ENCODE data around the gene HHIPL2. TPM values are rescaled to one million over a fixed set of nuclear protein-coding genes. Genes with fewer than 3 reads are reported as not detected.
"Not testable (repeated sequence)": the region's sequence is repeated elsewhere in the genome, so short reads cannot be mapped to it uniquely, and the experiment has no call there.

HHIPL2 gene
- total RNA-seq, 1 experiment from 2014 or later: 1.3 TPM

DNA sequence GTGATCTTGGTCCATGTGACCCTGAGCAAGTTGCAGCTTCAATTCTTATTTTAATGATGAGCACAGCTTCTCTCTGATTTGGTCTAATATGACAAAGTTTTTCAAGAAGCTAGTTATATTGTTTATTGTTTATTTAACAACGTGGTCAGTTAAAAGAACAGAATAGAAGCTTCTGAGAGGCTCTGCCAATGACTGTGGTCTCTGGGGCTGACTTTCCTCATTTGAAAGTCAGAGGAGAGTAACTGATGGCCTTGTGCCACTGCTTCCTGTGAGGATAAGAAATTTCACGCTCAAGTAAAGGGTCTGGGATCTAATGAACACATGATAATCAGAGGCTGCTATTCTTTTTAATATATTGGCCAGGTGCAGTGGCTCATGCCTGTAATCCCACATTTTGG is 7.3 kb downstream of the HHIPL2 start:
- no peak for DNase-seq (ENCODE audit: low read depth)

DNA sequence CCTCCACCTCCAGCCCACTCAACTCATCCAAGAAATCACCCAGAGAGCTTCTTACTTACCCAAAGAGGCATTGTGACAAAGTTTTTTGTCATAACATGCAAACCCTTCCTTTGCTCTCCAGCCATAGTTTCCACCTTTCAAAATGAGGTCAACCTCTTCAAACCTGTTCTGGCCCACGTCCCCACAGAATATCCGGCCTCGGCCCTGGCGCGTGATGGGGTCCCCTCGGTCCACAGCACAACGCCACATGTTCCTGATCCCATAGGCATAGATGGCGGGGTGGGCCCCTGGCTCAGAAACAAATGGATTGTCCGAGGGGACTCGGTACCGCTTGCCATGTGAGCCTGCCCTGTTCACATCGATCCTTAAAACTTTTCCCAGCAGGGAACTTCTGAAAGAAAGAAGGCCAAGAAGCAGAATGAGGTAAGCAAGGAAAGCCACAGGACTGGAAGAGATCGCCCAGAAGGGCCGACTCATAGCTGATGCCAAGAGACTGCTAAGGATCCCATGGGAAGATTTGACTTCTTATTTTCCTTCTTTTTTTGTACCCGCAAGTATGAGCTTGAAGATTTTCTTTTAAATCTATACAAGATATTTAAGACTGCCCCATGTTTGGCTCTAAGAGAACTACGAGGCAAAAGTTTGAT is 7.8 kb downstream of the HHIPL2 start:
- DNase-seq (ENCODE audit: low read depth): peak; percentile 11

DNA sequence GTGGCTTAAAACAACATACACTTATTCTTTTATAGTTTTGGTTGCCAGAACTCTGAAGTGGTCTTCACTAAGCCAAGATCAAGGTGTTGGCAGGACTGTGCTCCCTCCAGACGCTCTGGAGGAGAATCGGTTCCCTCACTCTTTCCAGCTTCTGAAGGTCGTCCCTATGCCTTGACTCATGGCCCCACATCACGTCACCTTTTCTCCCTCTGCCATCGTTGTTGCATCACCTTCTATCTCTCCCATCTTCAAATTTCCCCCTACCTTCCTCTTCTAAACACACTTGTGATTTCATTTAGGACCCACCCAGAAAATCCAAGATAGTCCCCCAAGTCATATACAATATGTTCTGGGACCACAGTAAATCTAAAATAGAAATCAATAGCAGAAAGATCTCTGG is 12.4 kb downstream of the HHIPL2 start:
- no peak for DNase-seq (ENCODE audit: low read depth)

DNA sequence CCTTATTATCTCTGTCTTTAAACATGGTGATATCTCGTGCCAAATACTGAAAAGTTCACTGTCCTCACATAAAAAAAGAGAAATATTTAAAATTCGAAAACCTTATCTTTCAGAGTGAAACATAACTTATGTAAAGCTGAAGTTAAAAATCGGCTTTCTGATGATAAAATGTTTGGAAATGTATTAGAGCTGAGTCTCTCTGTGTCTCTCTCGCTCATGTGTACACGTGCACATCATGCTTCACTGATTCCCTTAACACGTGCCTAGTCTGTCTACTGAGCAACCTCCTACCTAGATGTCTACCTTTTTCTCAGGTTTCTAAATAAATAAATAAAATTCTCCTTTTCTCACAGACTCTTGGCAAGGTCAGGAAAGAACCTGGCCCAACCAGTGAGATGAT is 17.1 kb downstream of the HHIPL2 start:
- no peak for DNase-seq (ENCODE audit: low read depth)

DNA sequence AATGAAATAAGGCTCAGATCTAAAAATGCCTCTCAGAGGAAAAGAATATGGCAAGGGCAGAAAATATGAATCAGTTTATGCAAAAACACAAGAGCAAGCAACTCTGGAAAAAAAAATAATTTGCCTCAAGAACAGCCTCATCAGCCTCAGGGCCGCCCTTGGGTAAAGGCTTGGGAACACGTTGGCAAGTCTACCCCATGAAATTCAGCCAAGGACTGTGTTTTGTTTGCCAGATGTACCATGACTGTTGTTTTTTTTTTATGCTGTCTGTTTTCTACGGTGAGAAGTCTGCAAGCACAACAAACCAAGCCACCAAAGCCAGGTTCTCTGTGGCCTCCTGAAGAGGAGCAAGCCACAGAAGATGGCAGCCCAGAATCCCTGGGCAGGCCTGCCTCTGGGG is 18.0 kb downstream of the HHIPL2 start:
- no peak for DNase-seq (ENCODE audit: low read depth)

DNA sequence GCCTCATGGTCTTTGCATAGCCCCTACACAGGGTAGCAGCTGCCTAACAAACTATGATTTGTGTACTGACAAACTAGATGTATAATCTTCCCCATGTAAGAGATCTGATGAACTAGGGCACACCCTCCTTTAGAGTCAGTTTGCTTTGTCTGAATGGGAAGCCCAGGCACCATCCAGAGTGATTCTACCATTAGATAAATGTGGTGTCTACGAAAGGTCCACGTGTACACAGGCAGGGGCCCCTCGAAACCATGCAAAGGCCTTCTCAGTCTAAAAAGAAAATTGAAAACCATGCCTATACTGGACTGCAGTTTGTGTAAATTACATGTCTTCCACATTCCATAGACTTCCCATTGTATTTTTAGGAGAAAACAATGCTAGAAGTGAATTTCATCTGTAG is 18.7 kb downstream of the HHIPL2 start:
- DNase-seq (ENCODE audit: low read depth): no peak

DNA sequence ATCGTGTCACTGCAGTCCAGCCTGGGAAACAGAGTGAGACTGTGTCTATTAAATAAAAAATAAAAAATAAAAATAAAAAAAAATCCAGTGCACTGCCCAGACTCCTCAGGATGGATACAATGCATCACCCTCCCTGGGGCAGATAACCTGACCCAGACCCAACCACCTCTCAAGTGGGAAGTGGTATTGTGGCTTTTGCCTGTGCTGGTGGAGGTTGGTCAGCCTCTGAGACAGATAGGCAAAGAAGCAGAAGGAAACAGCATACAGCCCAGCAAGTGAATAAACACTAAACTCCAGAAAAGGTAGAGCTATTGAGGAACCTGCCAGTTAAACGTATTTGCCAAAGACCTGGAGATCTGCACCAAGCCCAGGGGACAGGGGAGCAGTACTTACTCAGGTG is 22.0 kb downstream of the HHIPL2 start:
- no peak for DNase-seq (ENCODE audit: low read depth)

DNA sequence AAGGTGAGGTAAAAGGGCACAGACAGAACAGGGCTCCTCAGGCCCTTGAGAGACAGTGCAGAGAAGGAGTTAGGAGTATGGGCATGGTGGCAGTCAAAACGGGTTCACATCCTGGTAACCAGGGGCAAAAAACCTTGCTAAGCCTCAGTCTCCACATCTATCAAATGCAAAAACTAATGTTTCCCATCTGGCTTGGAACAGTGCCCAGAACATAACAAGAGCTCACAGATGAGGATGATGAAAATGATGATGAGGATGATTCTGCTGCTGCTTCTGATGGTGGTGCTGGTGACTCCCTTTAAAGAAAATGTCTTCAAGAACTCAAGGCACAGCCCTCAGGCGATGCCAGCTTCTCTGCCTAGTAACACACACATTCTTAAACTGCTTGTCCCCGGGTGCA is 24.1 kb downstream of the HHIPL2 start:
- DNase-seq (ENCODE audit: low read depth): no peak

DNA sequence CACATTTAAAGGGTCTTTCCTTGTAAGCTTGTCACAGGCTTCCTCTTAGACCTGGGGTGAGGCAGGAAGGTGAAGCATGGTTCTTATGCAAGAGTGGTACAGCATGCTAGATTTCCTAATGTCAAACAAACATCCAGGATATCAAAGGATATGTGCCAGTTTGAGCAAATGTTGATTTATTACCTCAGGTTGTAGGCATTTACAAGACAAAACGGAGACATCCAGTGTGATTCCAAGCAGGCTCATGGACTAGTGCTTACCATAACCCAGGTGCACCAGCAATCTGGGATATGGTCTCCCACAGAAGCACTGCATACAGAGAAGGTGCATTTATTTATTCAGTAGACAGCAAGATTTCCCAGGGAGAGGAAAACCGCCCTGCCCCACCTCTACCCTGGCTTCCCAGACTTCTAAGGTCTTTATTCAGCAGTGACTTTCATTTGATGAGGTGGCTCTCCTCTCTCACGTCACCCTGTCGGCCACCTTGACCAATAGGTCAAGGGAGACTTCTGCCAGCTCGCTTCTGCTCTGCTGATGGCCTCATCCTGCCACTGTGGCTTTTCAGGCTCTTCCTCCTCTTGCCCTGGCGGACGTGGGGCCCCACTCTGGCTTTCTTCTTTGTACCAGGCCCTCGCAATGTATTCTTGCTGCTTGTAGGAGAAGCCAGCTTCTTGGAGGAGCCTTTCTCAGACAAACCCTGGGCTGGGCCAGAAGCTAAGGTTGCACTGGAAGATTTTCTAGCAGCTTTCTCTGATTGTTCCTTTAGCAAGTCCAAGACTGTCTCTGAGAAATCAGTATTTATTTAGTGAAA is 25.6 kb downstream of the HHIPL2 start:
- no peak for DNase-seq (ENCODE audit: low read depth)

DNA sequence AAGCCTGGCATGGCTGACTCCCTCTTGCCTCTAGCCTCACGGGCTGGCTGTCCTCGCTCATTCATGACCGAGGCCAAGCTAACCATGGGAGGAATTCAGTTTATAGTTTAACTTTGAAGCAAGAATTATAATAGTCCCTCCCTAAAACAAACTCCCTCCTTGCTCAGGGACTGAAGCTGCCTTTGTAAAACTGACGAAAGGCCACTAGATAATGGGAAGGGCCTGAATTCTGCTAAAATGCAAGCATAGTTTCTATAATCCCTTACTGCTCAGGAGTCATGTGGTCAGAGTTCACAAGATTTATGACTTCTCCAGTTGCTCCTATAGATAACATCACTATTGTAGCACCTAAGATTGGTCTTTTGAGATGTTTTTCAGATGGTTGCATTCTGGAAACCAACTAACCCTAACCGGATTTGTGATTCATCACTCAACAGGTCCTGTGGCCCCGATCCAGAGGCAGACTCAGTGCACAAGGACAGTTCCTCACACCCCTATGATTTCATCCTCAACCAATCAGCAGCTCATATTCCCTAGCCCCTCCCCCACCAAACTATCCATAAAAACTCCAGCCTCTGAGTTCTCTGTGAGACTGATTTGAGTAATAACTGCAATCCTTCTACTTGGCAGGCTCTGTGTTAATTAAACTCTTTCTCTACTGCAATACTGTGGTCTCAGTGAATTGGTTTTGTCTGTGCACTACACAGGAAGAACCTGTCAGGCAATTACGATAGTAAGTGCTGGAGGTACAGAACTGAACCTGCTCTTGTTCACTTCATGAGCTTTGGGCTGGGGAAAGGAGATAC is 26.4 kb downstream of the HHIPL2 start:
- DNase-seq (ENCODE audit: low read depth): peak; percentile 87

DNA sequence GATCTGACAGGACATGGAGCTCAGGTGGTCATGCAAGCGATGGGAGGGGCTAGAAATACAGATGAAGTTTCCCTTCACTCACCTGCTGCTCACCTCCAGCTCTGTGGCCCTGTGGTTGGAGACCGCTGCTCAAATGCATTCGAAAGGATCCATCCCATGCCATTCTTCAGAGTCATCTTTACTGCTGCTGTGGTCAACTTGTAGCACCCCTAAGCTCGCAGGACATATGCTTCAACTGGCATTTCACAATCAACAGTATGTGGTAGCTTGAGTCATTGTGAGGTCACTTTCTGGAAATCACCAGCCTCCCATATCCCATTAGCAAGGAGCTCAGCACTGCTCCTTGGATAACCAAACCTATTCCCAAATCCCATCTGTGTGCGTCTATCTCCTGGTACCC is 58.4 kb downstream of the HHIPL2 start:
- peak; percentile 92 for DNase-seq (ENCODE audit: low read depth)

DNA sequence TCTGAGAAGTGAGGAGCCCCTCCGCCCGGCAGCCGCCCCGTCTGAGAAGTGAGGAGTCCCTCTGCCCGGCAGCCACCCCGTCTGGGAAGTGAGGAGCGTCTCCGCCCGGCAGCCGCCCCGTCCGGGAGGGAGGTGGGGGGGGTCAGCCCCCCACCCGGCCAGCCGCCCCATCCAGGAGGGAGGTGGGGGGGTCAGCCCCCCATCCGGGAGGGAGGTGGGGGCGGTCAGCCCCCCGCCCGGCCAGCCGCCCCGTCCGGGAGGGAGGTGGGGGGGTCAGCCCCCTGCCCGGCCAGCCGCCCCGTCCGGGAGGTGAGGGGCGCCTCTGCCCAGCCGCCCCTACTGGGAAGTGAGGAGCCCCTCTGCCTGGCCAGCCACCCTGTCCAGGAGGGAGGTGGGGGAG is 60.1 kb downstream of the HHIPL2 start:
- DNase-seq (ENCODE audit: low read depth): not testable (repeated sequence)

DNA sequence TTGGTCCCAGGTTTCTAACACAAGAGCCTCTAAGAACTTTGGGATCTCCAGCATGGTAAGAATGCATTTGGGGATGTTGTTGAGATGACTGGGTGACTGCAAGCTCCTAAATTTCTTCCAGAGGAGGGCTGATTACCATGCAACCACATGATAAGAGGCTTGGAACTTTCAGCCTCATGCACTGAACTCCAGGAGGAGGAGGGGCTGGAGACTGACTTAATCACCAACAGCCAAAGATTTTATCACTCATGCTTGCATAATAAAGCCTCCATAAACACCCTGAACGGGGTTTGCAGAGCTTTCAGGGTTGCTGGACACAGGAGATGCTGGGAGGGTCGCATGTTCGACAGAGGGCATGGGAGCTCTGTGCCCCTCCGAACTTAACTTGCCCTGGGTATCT is 63.9 kb downstream of the HHIPL2 start:
- peak; percentile 0 for DNase-seq (ENCODE audit: low read depth)

DNA sequence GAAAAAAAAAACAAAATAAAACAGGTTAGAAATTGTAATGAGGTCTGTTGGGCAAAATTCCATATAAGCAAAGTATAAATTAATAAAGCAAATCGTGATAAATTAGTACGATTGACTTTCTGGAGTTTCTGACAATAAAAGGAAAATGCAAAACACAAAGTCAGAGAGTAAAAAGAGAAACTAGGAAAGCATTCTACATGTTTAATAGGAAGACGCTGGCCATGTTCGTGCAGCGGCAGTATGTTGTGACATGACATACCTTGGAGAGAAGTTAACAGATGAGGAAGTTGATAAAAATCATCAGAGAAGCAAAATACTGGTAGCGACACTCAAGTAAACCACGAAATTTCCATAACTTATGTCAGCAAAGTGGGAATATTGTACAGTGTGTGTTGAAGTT is 68.3 kb downstream of the HHIPL2 start:
- DNase-seq (ENCODE audit: low read depth): not testable (repeated sequence)

DNA sequence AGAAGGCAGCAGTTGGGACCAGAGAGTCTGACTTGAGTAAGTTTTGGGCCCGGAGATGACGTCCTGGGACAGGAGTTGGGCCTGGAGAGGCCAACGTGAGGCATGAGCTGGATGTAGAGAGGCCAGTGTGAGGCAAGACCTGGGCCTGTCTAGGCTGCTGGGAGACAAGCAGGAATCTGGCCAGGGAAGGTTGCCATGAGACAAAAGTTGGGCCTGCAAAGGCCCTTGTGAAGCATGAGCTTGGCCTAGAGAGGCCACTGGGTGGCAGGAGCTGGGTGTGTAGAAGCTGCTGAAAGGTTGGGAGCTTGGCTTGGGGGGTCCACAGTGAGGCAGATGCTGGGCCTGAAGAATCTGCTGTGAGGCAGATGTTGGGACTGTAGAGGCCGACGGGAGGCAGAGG is 71.5 kb downstream of the HHIPL2 start:
- DNase-seq (ENCODE audit: low read depth): not testable (repeated sequence)

DNA sequence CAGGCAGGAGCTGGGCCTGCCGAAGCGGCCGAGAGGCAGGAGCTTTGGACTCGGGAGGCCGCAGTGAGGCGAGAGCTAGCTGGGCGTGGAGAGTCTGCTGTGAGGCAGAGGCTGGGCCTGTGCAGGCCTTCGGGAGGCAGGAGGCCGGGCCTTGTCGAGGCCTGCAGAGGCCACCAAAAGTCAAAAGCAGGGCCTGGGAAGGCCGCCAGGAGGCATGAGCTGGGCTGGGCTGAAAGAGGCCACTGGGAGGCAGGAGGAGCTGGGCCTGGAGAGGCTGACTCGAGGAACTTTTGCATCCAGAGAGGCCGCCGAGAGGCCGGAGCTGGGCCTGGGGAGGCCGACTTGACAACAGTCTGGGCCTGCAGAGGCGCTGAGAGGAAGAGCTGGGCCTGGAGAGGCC is 74.2 kb downstream of the HHIPL2 start:
- DNase-seq (ENCODE audit: low read depth): not testable (repeated sequence)

DNA sequence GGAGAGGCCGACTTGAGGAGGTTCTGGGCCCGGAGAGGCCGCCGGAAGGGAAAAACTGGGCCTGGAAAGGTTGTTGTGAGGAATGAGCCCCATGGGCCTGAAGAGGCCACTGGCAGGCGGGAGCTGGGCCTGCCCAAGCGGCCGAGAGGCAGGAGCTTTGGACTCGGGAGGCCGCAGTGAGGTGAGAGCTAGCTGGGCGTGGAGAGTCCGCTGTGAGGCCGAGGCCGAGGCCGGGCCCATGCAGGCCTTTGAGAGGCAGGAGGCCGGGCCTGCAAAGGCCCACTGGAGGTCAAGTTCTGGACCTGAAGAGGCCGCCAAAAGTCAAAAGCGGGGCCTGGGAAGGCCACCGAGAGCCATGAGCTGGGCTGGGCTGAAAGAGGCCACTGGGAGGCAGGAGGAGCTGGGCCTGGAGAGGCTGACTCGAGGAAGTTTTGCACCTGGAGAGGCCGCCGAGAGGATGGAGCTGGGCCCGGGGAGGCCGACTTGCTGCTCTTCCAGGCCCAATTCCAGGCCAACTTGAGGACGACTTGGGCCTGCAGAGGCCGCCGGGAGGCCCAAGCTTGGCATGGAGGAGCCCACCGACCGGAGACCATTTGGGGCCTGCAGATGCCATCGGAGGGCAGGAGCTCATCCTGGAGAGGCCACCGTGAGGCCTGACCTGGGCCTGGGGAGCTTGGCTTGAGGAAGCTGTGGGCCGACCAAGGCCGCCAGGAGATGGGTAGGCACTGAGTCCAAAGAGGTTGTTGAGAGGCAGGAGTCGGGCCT is 74.9 kb downstream of the HHIPL2 start:
- DNase-seq (ENCODE audit: low read depth): not testable (repeated sequence)

All from HT1080 (cell line).